NCI-H1930 (cell line): Measurements from ENCODE around the gene RBM28.
A peak's percentile ranks its signal among the peaks of the same experiment; 100 is the strongest.
"Not testable (repeated sequence)": the region's sequence is repeated elsewhere in the genome, so short reads cannot be mapped to it uniquely, and the experiment has no call there.

Experiments
- DNase-seq, 2 experiments: peaks; one replicate each; lab custom pipeline; 2025; lab: John Stamatoyannopoulos, UW

The RBM28 gene

DNA sequence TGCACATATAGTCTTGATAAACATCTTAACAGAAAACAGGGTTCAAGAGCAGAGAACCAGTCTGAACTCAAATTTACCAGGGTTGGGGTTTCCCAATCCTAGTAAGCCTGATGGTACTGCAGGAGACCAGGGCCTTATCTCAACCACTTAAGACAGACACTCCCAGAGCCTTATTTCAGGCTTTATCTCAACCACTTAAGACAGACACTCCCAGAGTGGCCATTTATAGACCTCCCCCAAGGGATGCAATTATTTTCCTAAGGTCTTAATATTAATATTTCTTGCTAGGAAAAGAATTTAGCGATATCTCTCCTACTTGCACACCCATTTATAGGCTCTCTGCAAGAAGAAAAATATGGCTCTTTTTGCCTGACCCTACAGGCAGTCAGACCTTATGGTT lies 63.3 kb downstream of the RBM28 start:
- DNase-seq: not testable (repeated sequence)

- no peak for DNase-seq
These were observed 64.5 kb downstream of the RBM28 start for GRCh38 chr7:128279124-128279713.

DNA sequence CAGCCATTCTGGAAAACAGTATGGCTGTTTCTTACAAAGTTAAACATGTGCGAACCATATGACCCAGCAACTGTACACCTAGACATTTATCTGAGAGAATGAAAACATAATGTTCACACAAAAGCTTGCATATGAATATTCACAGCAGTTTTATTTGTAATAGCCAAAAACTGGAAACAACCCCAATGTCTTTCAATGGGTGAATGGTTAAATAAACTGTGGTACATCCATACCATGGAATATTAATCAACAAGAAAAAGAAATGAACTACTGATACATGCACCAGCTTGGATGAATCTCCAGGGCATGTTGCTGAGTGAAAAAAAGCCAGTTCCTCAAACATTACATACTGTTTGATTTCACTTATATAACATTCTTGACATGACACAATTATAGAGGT lies 65.3 kb downstream of the RBM28 start:
- no peak for DNase-seq

- DNase-seq: no peak
These were observed 68.0 kb downstream of the RBM28 start for GRCh38 chr7:128275681-128276080.

DNA sequence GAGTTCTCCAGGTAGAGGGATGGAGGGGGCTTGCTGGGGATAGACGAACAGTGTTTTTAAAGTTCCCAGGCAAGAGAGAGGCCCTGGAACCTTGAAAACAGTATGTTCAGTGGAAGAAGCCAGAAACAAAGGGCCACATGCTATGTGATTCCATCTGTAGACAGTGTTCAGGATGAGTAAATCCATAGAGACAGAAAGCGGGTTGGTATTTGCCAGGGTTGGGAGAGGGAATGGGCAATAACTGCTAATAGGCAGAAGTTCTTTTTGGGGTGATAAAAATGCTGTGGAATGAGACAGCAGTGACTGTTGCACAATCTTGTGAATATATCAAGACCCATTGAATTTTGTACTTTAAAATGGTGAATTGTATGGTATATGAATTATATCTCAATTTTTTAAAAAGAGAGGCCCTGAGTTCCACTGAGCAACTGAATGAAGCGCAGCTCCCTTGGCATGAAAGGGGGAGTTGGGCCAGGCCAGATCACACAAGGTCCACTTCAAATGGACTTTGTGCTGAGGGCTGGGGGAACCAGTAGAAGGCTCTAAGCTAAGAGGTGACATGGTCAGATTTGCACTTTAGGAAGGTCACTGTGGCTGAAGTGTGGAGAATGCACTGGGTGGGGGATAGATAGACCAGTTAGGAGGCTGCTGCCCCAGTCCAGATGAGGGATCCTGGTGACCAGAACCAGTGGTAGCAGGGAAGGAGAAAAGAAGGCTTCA lies 68.7 kb downstream of the RBM28 start:
- no peak for DNase-seq

DNA sequence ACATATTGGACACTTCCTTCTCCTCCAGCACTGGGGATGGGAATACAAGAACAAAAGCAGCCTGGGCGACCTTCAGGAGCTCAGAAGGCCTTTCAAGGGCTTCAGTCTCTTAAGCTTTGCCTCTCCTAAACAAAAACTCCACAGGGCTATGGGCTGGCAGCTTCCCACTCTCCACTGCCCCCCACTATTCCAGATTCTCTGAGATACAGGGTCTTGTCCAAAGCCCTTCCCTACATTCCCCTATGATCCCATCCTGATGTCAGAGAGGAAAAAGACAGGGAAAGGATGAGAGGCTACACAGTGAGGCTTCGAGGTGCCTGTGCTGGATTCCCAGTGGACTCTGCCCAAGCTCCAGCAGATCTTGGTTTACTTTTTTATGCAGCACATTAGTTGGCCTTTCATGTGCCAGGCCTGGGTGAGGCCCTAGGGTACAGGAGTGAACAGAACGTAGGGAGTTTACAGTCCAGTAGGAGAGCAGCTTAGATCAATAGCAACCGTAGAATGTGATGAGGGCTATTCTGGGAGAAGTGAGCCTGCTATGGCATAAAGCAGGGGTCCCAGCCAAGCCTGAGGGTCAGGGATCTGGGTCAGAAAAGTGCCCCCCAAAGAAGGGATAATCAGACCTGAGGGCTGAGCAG lies 69.3 kb downstream of the RBM28 start:
- no peak for DNase-seq

- DNase-seq: no peak
These were observed 71.7 kb downstream of the RBM28 start for GRCh38 chr7:128271942-128272481.

DNA sequence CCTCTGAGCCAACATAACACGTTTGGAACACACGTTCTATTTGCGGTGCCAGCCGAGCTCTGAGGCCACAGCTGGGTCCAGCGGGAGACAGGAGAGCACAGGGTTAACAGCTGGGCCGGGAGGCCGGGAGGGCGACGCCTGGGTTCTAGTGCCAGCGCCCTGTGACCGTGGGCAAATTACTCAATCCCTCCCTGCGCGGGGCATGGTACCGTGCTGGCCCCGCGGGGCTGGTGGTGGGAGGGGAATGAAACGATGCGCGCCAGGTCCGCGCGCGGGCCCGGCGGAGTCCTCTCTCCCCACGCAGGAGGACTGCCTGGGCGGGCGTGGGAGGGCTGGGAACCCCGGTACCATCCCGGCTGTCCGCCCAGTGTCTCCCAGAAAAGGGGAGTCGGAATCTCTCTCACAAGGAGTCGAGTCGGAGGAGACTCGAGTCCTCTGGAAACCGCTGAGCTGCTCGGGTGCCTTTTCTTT lies 72.2 kb downstream of the RBM28 start:
- no peak for DNase-seq

GRCh38 chr7:128270826-128271272 lies 72.9 kb downstream of the RBM28 start:
- DNase-seq: no peak

DNA sequence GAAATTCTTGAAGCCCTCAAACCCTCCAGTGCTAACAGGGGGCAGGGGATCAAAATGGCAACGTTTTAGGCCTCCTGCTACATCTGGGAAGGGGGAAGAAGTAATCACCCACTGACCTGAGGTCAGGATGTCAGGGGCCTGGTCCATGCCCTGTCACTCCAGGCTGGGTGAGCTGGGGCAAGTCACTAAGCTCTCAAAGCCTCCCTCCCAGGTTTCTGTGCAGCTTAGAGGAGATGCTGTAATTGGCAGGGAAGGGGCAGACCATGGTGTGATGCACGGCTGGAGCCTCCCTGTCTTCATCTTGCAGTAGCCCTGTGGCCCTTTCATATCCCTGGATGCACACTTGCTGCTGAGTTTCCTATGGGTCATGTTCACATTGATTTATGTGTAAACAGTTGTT lies 75.5 kb downstream of the RBM28 start:
- no peak for DNase-seq

DNA sequence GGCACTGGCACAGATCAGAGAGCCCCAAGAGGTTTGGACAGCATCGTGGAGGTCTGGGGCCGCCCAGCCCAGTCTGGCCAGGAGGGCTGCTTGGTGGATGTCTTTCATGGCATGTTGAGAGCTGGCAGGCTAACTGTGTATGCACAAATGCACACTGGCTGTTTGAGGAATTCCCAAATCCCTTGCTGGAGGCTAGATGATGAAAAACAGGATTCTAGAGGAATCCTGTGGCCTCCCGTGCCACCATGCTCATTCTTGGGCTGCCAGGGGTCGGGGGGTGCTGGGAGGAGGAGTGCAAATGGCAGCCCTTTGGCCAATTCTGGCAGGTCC lies 76.1 kb downstream of the RBM28 start:
- no peak for DNase-seq

DNA sequence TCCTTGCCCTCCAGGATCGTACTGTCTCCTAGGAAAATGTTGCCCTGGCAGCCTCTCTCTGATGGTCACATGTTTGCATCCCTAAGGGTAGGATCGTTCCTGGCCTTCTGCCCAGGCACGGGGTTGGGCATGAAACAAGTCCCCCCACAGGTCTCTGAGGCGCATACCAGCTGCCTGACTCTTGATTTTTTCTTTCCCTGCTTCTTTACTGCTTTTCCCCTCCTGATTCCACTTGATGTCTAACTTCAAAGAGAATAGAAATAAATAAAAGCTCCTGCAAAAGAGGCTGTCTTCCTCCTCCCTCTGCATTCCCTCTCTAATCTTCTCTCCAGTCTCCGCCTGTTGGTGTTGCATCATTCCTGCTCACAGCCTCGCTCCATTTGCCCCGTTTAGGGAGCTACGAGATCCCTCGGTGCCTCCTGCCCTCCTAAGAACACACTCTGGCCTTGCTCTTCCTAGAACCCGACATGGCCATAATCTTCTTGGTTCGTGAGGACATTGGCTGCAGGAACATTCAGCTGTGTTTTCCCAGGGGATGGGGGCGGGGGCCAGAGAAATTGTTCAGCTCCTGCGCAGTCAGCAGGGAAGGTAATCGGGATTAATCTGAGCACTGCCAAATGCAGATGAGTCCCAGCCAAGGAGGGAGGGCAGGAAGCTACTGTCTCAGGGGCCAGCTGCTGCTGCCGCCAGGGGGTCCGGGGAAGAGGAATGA lies 76.7 kb downstream of the RBM28 start:
- DNase-seq: peak; percentile 3 to 53

GRCh38 chr7:128266529-128266882 lies 77.2 kb downstream of the RBM28 start:
- no peak for DNase-seq

- DNase-seq: no peak
These were observed 77.8 kb downstream of the RBM28 start for GRCh38 chr7:128265906-128266300.

DNA sequence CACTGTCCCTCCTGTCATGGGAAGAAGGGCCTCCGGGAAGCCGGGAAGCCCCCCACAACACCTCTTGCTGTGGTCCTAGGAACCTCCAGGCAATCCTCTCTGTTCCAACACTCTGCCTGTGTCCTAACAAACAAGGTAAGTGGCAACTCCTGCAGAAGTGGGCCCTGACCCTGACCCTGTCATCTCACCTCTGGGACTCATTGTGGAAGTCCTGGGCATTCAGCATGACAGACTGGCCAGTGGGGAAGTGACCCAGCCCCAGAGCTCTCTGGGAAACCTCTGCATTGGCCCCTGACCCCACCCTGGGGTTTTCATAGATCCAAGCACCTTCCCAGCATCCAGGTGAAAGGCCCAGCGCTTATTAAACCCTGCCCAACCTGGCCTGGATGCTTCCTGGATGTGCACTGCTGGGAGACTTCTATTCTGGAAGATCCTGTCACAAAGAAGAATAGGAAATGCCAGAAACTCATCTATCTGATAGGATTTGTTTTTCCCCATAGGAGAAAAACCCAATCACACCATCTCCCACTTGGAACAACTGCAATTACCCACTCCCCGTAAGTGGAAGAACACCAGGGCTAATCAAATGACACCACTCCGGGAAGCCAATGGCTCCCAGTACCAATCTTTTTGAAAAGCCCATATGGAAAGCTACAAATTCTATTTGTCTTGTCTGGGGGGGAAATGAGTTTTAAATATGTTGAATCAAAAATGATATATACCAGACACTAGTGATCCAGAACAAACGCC lies 78.4 kb downstream of the RBM28 start:
- no peak for DNase-seq

DNA sequence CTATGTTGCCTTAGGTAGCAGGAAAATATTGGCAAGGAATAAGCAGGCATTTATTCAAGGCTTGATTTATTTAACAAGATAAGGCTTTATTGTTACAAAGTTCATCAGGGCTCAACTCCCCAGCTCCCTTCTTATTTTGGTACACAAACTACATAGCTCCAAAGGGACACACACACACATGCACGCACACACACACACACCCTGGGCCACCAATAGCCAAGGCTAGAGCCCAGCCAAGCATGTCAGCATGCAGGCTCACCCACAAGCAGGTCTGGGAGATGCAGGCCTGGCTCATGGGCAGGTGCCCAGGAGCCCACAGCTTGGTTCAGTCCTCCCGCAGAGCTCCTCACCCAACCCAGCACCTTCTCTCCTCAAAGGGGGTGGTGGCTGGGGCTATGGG lies 79.2 kb downstream of the RBM28 start:
- DNase-seq: no peak

DNA sequence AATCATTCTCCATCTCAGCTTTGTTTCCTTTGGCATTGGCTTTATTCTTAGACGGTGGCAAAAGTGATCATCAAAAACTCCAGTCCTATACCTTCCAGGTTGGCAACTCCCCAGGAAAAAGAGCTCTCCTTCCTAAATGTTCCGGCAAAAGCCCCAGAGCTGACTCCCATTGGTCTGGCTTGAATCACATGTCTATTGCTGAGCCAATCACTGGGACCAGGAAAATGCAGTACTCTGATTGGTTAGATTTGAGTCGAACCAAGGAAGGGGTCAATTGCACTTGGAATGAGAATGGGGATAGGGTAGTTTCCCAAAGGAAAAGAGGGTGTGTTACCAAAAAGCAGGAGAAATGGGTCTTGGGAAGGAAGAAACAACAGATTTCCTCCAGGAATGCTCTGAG lies 80.3 kb downstream of the RBM28 start:
- DNase-seq: no peak

DNA sequence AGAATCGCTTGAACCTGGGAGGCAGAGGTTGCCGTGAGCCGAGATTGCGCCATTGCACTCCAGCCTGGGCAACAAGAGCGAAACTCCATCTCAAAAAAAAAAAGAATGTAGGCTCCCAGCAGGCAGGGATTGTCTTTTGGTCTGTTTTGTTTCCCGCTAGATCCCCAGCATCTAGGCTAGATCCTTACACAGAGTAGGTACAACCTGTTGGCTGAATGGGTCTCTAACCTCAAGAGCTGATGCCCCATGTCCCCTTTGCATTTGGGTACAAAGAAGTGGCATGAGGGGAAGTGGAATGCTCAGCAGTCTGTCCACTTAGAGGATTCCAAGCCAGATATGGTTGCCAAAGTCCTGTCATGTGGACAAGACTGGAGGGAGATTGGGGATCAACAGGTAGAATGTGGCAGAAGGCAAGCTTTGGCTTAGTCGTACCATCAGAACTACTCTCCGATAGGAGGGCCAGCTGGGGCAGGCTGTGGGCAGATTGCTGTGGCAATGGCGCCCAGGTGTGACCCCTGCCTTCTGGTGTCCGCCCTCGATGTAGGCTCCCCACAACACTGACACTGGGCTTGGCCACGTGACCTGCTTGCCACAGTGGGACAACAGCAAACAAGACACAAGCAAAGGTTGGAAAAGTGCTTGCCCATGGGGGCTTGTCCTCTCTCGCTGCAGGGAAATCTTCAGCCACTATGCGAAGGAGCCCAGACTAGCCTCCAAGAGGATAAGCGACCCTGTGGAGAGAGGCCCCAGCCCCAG lies 81.3 kb downstream of the RBM28 start:
- no peak for DNase-seq

DNA sequence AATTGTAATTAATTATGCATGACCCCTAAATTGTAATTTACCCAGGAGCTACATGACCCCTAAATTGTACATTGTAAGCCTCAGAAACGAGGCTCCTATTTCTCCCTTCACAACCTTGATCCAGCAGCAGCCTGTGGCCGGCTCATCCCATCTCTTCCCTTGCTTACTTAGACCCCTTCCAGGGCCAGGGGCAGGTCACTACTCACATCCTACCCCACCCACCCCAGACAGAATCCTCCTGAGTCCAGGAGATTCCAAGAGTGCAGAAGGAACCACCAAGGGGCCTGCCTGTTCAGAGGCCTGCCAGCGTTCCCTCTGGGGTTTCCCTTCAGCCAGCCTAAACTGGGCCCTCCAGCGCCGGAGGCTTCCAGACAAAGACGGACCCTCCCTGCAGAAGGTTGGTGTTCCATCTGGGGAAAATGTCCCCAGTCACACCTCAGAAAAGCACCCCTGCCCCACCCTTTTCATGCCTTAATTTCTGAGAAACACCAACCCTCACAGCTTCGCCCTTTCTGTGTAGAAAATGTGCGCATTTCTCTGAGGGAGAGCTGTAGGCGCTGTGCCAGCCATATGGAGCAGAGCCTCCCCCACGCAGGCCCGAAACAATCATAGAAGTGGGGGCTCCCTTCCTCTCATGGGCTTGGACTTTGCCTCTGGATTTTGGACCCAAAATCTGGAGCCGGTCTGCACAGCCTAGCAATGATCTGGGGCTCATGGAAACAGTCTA lies 83.5 kb downstream of the RBM28 start:
- DNase-seq: no peak
